ENCODE results near the gene C20orf202.

The C20orf202 gene

GRCh38 chr20:1183153-1183552 is 20.1 kb upstream of the C20orf202 start:
- DNase-seq (ENCODE audit: low spot score) = no peak
- no peak for TF ChIP-seq CTCF (IDR thresholded peaks at IDR 0.05; ENCODE audit: extremely low read depth, missing control alignments)

- no peak for TF ChIP-seq CTCF (IDR thresholded peaks at IDR 0.05; ENCODE audit: extremely low read depth, missing control alignments)
- DNase-seq (ENCODE audit: low spot score) = no peak
Observed at GRCh38 chr20:1184260-1184637, 19.0 kb upstream of the C20orf202 start.

GRCh38 chr20:1184638-1185315 is 18.5 kb upstream of the C20orf202 start, which contains the start of gene TMEM74B:
Gene TMEM74B (minus strand): TSS chr20:1184981. CDS start chr20:1183801, 1,180 bp downstream.
- TF ChIP-seq CTCF (IDR thresholded peaks at IDR 0.05; ENCODE audit: extremely low read depth, missing control alignments) = no peak
- DNase-seq (ENCODE audit: low spot score) = no peak

- TF ChIP-seq CTCF (IDR thresholded peaks at IDR 0.05; ENCODE audit: extremely low read depth, missing control alignments) = no peak
- DNase-seq (ENCODE audit: low spot score) = peak; percentile 56
Observed at GRCh38 chr20:1185316-1185741, 17.9 kb upstream of the C20orf202 start.

GRCh38 chr20:1185790-1186334 is 17.4 kb upstream of the C20orf202 start:
- TF ChIP-seq CTCF (IDR thresholded peaks at IDR 0.05; ENCODE audit: extremely low read depth, missing control alignments) = peak; percentile 50
- peak; percentile 83 for DNase-seq (ENCODE audit: low spot score)

GRCh38 chr20:1186367-1186991 is 16.8 kb upstream of the C20orf202 start:
- no peak for DNase-seq (ENCODE audit: low spot score)
- no peak for TF ChIP-seq CTCF (IDR thresholded peaks at IDR 0.05; ENCODE audit: extremely low read depth, missing control alignments)

- DNase-seq (ENCODE audit: low spot score) = no peak
- TF ChIP-seq CTCF (IDR thresholded peaks at IDR 0.05; ENCODE audit: extremely low read depth, missing control alignments) = no peak
Observed at GRCh38 chr20:1187605-1188171, 15.6 kb upstream of the C20orf202 start.
